Neural progenitor cell (in vitro differentiated cells): ENCODE results near the gene CRACR2A.

Experiments
- CTCF ChIP-seq: fragments of 200-600 bp; sonication (generic); IDR thresholded peaks from 2 replicates; pipeline ENCODE4 v1.5.1; 2017; ENCODE audit warnings: antibody characterized with exemption, mild to moderate bottlenecking
- EZH2 ChIP-seq: fragments of 200-600 bp; sonication (generic); IDR thresholded peaks from 2 replicates; pipeline ENCODE4 v1.6.1; 2017; ENCODE audit warnings: antibody characterized with exemption, mild to moderate bottlenecking, moderate library complexity

- TF ChIP-seq EZH2: no peak
- no peak for TF ChIP-seq CTCF
These were observed 129.9 kb downstream of the CRACR2A start for GRCh38 chr12:3622822-3623690.
